Upper lobe of left lung (tissue), 4 donors: ENCODE data around the gene AEBP1.

Experiments
- EP300 ChIP-seq, 4 donors: sonication (generic); formaldehyde crosslinking; IDR thresholded peaks; one replicate each; pipeline ENCODE4 v1.5.1; 2017; ENCODE audit warnings: antibody characterized with exemption in 4 of 4, control low read depth in 2 of 4
- POLR2A ChIP-seq, 4 donors: fragments of 450-650 bp; IDR thresholded peaks; one replicate each; pipeline ENCODE4 v1.5.1; 2016 to 2017; ENCODE audit warnings: antibody characterized with exemption in 4 of 4, mild to moderate bottlenecking in 2 of 4
- POLR2AphosphoS5 ChIP-seq, 2 donors: sonication (generic); formaldehyde crosslinking; IDR thresholded peaks; one replicate each; pipeline ENCODE4 v1.5.1; 2017; ENCODE audit warnings: antibody characterized with exemption in 2 of 2
- TF ChIP-seq, protein P1 (sequence below), 6 experiments: fragments of 450-650 bp in 4 of 6; fragments of 200-600 bp in 2 of 6; sonication (generic) in 2 of 6; IDR thresholded peaks; one replicate each; pipeline ENCODE4 v1.5.1; 2016 to 2019; ENCODE audit warnings: antibody characterized with exemption in 6 of 6

DNA sequence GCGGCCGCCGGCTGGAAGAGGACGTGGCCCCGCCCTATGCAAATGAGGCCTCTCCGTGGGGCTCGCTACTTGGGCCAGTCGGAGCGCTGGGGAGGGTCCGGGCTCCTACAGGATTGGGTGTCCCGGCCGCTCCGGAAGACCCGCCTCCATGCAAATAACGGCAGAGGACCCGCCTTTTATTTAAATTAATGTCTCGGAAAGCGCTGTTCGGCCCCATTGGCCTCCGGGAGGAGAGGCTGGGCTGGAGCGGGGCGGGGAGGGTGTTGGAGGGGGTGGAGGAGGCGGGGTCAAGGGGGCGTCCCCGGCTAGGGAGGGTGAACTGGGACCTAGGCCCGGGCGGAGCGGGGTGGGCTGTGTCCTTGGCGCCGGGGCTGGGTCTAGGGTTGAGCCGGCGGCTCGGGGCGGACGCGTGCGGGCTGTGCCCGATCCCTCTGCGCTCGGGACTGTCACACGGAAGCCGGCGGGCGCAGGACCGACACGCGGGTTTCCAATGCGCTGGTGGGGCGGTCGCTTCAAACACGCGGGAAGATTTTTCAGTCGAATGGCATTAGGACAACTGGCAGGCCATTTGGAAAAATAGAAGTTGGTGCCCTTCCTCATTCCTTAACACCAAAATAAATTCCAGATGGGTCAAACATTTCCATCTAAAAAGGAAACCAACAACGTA, 21.5 kb upstream of the AEBP1 start:
- TF ChIP-seq EP300 (IDR thresholded peaks at IDR 0.05) (no peak), POLR2A (IDR thresholded peaks at IDR 0.05) (peak in 1 of 4 donors; percentile 8), POLR2AphosphoS5 (IDR thresholded peaks at IDR 0.05) (peak in 1 of 2 donors; percentile 74)
- TF ChIP-seq, protein P1, sequence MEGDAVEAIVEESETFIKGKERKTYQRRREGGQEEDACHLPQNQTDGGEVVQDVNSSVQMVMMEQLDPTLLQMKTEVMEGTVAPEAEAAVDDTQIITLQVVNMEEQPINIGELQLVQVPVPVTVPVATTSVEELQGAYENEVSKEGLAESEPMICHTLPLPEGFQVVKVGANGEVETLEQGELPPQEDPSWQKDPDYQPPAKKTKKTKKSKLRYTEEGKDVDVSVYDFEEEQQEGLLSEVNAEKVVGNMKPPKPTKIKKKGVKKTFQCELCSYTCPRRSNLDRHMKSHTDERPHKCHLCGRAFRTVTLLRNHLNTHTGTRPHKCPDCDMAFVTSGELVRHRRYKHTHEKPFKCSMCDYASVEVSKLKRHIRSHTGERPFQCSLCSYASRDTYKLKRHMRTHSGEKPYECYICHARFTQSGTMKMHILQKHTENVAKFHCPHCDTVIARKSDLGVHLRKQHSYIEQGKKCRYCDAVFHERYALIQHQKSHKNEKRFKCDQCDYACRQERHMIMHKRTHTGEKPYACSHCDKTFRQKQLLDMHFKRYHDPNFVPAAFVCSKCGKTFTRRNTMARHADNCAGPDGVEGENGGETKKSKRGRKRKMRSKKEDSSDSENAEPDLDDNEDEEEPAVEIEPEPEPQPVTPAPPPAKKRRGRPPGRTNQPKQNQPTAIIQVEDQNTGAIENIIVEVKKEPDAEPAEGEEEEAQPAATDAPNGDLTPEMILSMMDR (IDR thresholded peaks at IDR 0.05) = peak in 1 of 6 experiments; percentile 3
